NCI-H1092 (cell line): ENCODE measurements around the gene ACTRT2.

Experiments
- DNase-seq: peaks from one replicate; lab custom pipeline; 2025; lab: John Stamatoyannopoulos, UW

Gene ACTRT2

DNA sequence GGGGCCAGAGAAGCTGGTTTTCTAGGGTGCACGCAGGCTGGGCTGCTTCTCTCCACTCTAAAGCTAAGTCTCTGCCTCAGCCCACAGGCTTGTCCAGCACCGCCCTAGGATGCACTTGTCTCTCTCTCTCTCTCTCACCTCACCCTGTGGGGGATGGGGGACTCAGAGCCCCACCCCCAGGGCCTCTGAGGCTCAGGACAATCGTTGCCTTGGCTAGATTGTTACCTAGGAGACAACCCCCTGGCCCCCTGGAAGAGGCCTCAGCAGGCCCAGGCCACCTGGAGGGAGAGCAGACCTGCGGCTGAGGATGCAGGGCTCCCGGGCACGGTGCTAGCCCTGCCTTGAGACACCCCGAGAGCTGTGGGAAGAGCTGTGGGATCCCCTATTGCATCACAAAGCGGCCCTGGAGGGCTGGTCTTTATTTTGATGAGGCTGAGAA lies at the start of gene ACTRT2:
Gene ACTRT2 (plus strand): TSS at position 235 of the 439 bp plus-strand sequence. CDS start 220 bp downstream, outside the sequence.
- no peak for DNase-seq

- no peak for DNase-seq
Observed at GRCh38 chr1:2971609-2972008, 49.7 kb upstream of the ACTRT2 start.

GRCh38 chr1:2972011-2972878 lies 49.0 kb upstream of the ACTRT2 start:
- DNase-seq, result no peak

DNA sequence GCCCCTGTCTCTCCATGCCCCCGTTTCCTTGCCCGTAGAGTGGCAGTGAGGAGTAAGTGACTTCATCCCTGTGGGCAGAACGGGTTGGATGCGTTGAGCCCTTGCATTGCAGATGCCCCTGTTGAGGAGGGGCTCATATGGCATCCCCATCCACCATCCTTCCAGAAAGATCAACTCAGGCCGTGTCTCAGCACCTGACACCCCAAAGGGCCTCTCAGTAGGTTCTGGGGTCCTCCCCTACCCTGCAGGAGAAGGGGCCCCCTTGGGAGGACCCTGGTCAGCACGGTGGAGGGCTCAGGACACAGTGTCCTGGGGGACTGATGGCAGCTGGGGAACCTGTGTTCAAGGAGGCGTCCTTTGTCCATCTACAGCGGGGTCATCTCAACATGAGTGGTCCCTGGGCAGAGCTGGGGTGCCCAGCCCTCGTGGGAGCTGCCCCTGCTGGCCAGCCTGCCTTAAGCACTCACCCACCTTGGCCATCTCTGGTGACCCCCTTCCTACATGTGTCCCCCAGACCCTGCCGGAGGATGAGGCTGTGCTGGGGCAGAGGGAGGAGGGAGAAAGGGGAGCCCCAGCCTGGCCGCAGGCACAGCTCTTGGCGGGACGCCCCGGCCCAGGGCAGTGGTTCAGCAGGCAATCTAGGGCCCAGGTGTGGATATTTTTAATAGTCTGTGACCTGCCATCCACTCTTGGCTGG lies 48.2 kb upstream of the ACTRT2 start:
- DNase-seq, result no peak

- DNase-seq, result no peak
Observed at GRCh38 chr1:2973601-2974593, 47.4 kb upstream of the ACTRT2 start.

DNA sequence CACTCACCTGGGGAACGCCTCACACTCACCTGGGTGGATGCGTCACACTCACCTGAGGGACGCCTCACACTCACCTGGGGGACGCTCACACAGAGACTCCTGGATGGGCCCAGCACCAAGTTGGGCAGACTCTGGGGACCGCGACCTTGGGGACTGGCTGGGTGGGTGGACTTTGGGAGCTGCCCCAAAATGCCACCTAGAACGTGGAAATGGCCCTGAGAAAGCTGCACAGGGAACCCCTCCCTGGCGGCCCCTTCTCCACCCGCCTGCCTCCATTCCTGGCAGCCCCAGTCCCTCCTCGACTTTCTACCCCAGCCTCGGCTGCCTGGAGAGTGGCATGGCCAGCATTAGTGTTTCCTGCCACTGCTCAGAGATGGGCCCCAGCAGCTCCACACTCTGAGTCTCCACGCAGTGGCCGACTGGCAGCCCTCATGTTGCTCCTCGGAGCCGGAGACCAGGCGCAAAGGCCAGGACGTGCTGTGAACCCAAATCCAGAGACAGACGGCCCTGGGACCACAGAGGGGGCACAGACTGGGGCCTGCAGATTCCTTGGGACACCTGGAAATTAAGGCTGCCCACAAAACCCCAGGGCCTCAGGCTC lies 46.5 kb upstream of the ACTRT2 start:
- no peak for DNase-seq

- no peak for DNase-seq
Observed at GRCh38 chr1:2975466-2976179, 45.6 kb upstream of the ACTRT2 start.

- no peak for DNase-seq
Observed at GRCh38 chr1:2976180-2976562, 45.1 kb upstream of the ACTRT2 start.

GRCh38 chr1:2977886-2978611 lies 43.2 kb upstream of the ACTRT2 start:
- no peak for DNase-seq

DNA sequence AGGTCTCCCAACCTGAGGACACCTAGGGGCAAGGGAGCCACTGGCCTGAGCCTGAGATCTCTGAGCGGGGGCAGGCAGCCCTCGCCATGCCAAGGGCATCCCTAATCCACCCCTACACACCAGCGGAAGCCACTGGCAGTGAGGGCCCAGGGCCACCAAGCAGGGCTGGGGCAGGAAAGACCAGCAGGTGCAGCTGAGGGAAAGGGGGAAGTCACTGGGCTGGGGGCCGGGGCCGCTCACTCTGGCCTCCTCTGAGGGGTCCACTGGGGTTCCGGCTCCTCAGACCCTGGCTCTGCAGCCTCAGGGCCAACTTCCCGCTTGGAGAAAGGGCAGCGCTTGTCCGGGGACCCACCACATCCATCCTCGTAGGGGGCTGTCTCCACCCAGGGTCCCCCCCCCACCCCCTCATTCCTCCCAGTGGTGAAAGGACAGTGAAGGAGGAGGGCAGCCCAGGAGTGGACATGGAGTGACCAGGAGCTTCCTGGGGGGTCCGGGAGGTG lies 42.5 kb upstream of the ACTRT2 start:
- DNase-seq, result no peak

- DNase-seq, result no peak
Observed at GRCh38 chr1:2979191-2980072, 41.8 kb upstream of the ACTRT2 start.

DNA sequence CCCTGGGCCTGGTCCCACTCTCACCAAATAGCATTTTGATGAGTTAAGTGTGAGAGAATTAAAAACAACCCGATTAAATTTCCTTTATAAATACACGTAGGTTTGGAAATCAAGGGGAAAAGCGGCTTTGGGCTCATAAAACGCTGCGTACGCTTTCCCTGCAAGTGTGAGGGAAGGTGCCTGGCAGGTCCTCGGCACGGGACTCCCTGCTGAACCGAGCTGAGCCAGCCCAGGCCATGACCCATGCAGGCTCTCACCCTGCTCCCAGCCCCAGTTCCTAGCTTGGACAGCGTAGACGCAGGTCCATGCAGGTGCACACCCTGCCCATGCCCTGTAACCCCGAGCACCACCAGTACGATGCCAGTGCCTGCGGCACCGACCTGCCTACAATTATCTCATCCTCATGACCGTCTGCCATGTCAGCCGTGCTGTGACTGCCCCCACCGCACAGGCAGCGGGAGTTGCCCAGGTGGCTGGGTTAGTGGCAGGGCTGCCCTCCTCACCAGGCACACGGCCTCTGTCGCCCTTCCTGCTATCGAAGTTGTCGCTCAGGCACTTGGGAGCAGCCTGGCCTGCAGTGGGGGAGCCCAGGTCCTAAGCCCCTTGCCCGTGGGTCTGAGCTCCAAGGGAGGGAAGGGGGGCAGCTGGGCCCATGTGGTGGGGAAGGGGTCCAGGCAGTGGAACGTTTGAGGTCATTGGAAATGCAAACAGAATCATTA lies 41.0 kb upstream of the ACTRT2 start:
- DNase-seq, result no peak

DNA sequence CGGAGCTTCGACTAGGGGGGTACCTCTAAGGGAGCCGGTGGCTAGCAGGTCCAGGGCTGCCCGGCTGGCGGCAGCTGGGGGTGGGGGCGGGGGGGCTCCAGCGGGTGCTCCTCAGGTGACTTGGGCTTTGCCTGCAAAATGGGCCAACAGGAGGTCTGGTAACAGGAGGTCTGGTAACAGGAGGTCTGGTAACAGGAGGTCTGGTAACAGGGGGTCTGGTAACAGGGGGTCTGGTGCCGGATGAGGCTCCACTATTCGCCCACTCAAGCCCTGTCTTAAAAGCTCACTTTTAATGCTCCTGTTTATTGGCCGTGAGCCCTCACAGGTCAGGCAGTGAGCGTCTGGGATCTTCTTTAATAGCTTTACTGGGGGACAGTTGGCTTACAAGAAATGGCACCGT lies 40.4 kb upstream of the ACTRT2 start:
- DNase-seq, result no peak

- DNase-seq, result no peak
Observed at GRCh38 chr1:2981388-2981787, 39.9 kb upstream of the ACTRT2 start.

- DNase-seq, result no peak
Observed at GRCh38 chr1:2981981-2982614, 39.2 kb upstream of the ACTRT2 start.

DNA sequence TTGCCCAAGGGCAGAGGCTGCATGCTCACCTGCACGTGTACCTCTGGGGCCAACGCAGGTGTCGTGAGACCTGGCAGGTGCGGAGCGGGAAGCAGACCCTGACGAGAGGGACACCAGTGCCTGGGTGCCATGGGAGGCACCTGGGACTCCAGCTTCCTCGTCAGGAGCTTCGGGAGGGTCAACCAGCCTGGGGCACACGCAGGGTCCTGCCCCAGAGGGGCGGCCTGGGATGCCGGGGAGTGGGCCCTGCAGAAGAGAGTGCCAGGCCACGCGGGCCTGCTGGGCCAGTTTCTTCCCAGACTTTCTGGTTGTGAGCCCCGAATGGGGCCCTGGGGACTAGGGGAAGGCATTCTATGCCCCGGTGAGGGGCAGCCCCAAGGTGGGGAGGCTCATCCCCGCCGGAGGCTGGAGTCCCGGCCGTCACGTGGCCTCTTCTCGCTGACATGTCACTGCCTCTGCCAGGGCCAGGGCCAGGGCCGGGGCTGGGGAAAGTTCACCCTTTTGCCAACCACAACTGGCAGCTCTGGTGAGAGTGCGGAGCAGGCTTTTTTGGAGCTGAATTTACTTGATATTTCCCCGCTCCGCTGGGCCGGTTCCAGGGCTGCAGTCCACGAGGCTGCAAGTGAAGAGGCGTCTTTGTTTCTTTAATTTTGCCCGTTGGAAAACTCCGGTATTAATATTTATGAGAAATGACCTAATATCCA lies 38.5 kb upstream of the ACTRT2 start:
- DNase-seq, result no peak

DNA sequence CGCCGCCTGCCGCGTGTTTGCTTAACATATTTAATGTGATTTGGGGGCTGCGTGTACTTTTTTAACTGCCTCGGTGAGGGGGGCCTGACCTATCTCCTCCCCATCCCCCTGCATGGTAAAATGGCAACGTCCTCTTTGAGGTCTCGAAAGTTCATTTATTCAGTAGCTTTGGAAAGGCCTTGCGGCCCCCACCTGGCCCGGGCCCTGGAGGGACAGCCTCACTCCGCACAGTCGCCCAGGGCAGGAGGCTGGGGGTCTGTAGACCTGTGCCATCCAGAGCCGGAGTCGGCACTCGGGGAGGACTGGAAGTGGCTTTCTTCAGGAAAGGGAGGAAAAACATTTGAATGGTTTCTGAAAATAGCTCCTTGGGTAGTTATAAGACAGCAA lies 38.0 kb upstream of the ACTRT2 start:
- no peak for DNase-seq
